CD1c-positive myeloid dendritic cell (primary cell): ENCODE data around the gene SND1.
A peak's percentile ranks its signal among the peaks of the same experiment; 100 is the strongest.
"Not testable (repeated sequence)": the region's sequence is repeated elsewhere in the genome, so short reads cannot be mapped to it uniquely, and the experiment has no call there.

Experiments
- DNase-seq: peaks from one replicate; pipeline ENCODE4 v3.0.0-alpha.2; 2016; ENCODE audit errors: extremely low spot score

The SND1 gene

GRCh38 chr7:127889677-127890076 is 237.7 kb downstream of the SND1 start:
- no peak for DNase-seq

GRCh38 chr7:127890726-127891125 is 238.7 kb downstream of the SND1 start:
- no peak for DNase-seq

DNA sequence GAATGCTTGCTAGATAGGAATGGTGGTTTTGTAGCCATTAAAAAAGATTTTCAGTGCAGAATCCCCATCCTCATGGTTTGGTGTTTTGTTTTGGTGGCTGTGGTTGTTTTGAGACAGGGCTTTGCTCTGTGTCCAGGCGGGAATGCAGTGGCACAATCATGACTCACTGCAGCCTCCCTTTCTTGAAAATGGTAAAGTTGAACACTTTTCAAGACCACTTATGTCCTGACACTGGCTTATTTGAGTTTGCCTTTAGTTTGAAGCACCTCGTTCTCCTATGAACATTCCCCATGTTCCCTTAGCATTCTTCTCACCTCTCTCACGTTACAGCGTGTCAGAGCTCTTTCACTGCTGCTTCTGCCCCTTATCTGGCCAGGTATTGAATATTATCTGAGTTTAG is 239.2 kb downstream of the SND1 start:
- no peak for DNase-seq

DNA sequence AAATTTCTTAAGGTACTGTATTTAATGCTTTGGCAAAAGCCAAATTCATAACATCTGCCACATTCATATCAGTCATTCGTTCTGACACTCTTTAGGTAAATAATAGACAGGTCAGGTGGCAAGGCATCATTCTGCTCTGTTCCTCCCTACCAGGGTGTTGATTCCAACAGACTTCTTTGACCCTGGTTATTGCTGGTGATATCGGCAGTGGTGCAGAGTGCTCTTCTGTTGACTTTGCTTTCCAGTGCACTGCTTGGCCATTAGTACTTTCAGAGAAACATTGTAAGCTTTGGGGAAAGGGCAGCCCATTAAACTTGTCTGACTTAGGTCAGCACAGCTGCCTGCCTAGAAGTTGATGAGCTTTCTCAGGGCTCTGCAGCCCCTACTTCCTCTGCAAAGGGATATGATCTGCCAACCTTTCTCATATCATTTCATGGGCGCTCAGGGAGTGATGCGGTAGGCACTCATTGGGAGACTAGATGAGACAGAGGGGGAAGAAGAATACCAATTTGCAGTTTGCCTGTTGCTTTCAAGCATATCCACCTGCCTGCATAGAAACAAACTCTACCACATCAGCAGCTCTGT is 240.0 kb downstream of the SND1 start:
- no peak for DNase-seq

GRCh38 chr7:127892488-127893314 is 240.7 kb downstream of the SND1 start:
- peak; percentile 53 for DNase-seq

GRCh38 chr7:127893547-127893946 is 241.6 kb downstream of the SND1 start:
- DNase-seq: no peak

DNA sequence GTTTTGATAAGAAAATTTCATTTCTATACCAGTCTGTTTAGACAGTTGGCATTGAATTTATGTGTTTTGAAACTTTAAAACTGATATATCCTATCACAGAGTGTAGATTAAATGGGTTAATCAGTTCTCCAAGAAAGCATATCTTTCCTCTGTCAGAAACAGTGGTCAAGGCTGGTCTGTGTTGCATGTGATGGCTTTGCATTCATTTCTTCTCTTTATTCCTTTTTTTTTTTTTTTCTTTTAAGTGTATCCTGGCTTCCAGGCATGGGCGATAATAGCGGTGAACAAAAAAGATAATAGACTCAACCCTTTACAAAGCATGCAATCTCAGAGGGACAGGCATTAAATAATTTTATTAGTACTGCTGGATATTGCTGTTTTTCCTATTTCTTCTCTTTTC is 242.6 kb downstream of the SND1 start:
- no peak for DNase-seq

GRCh38 chr7:127895360-127895759 is 243.4 kb downstream of the SND1 start:
- no peak for DNase-seq

- no peak for DNase-seq
Measured at GRCh38 chr7:127895814-127896280, 243.9 kb downstream of the SND1 start.

DNA sequence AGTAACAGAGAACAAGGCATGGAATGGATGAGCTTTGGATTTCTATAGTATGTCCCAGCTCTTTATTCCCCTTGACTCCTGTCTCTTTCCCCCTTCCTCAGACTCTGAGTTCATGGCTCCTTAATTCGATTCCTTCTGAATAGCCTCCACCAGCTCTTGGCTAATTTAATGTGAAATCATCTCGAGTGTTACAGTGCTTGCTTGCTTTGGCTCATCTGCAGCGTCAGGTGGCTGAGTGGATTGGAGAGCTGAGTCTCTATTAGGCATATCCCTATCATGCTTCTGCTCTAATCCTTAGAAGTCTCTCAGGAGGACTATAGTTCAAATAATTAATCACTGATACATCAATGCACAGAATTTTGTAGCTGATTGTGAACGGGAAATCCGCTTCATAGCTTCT is 244.7 kb downstream of the SND1 start:
- no peak for DNase-seq

DNA sequence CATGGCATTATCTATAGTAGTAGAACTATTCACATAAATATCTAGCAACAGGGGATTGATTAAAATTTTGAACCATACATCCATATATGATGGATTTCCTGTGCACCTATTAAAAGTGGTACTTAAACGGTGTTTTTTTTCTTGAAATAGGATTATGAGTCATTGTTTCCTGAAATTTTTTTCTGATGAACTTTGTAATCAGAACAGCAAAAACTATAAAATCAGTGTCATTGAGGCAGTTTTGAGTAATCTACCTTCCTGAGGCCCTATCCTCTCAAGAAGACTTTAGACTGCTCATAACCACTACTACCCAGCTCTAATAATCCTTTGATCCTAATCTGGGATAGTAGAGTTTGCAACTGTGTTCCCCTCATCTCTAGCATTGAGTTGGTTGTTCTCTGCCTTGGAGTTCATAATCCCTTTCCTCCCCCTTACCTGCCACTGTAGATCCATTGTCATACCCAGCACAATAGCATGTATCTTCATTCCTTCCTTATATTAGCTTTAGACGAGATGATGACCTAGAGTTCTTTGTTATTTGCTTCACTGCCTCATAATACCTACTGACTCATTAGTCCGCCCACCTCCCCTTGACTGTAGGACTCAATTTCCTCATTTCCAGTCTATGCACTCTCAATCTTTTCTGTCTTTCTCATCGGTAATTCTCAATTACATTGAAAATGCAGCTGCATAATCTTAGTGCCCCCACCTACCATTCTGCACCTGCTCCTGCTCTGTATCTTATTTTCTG is 245.9 kb downstream of the SND1 start:
- DNase-seq: peak; percentile 80

- DNase-seq: peak; percentile 13
Measured at GRCh38 chr7:127899411-127899810, 247.4 kb downstream of the SND1 start.

- no peak for DNase-seq
Measured at GRCh38 chr7:127900141-127900540, 248.1 kb downstream of the SND1 start.

DNA sequence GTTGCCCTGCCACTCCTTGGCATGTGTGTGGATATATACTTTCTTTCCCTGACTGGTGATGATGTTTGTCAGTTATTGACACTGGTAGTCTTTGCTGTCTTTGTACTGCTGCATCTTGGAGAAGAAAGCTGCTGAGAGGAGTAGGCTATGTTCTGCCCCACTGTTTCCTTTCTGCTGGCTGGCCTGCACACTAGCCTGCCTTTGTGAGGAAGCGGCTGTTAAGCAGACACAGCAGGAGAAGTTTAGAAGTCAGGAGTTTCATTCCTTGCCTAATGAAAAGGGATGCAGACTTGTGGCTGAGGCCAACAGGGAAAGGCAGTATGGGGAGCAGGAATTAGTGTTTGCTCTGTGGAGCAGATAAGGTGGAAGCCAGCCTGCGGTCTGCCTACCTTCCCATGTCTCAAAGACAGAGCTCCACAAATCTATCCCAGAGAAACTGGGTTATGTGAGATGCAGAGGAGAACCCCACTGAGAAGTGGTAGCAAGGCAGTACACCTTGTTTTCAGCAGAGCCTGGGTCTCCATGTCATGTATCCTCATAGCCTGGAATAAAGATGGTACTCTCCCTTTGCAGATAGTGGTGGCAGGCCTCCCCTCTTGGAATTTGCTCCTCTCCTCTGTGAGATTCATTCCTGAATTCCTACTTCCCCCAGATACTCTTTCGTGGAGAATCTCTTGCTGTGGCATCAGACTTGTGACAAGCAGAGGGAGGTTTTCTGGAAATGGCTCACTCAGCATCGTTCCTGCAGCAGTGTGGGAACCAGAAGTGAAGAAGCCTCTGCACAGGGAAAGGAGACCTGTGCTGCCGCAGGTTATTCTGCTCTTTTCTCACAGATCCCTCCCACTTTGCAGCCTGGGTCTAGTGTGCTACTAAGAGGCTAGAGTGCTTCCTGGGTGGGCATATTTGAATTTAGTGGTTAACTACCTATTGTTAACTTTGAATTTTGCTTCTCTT is 249.0 kb downstream of the SND1 start:
- peak; percentile 22 for DNase-seq

DNA sequence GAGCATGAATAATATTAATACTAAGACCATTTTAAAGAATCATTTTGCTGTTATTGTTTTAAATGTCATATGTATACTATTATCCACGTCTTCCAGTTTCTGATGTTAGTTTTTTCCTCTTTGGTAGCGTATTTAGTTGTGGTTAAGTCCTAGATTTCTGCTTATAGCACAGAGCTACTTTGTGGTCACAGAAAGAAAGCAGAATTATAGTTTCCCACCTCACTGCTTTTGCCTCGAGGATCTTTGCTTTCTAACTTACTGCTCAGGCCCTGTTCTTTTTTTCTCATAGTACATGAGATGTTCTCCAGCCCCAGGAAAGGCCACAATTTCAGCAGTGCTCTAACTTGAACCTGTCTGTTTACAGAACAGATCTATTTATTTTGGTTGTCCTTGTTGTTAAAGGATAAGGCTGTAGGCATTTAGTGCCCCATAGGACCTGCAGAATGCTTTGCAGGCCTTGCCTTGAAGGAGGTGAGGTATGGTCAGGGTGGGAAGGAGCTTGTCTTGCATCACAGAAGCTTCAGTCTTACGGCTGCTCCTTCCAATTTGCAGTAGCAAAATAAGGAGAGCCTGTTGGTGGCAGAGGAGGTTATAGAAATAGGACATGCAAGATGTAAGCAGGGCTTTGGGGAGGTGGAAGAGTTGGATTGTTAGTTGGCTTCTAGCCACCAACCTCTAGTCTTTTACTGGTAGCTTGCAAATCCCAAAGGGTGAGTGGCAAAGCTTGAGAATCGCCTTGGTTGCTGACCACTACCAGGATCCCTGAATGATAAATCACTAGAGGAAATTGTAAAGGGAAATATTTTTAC is 250.1 kb downstream of the SND1 start:
- no peak for DNase-seq

- not testable (repeated sequence) for DNase-seq
Measured at GRCh38 chr7:127902753-127903152, 250.8 kb downstream of the SND1 start.

GRCh38 chr7:127903892-127904669 is 252.1 kb downstream of the SND1 start:
- DNase-seq: no peak

DNA sequence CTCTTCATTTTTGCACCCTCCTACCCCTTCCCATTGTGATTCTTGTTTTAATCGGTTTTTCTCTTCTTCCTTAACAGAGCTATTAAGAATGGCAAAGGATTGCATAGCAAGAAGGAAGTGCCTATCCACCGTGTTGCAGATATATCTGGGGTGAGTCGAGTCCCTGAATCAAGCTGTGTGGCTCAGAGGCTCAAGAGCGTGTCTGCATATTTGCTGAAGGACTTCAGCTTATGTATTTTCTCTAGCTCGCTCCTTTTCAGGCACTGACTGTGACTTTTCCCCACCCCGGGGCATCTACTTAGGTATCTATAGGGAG is 252.6 kb downstream of the SND1 start:
- DNase-seq: peak; percentile 43

DNA sequence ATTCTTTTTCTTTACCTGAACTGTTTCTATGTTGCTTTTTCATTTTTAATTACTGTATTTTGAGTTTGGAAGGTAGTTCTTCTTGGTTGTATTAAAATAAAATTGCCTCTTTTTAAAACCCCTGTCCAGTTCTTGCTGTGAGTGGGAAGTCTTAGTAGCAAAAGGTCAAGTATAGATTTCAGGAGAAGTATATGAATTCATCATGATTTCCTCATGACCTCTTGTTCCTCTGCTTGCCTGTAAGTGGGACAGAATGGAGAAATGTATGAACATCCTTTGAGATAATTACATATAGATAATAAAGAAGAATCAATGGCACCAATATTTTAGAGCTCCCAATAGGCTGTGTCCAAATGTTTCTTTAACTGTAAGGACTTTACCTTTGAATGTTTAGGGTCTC is 253.0 kb downstream of the SND1 start:
- DNase-seq: peak; percentile 40
